Left lung (tissue), 10 donors: ENCODE measurements around the gene GALK1. TPM values are rescaled to one million over a fixed set of nuclear protein-coding genes. Genes with fewer than 3 reads are reported as not detected.

Experiments used
- ATAC-seq: fragments of 200-7000 bp; cut with Tn5 transposase; one replicate; pipeline ENCODE4 v1.9.1; 2020; ENCODE audit warnings: moderate library complexity
- DNase-seq, 4 donors: peaks; one replicate each; pipeline ENCODE4 v3.0.0-alpha.2; 2013 to 2020
- H3K27ac ChIP-seq, 2 donors: fragments of 200-600 bp; sonication (generic) in 1 of 2; one replicate each; pipeline versions ENCODE4 v1.5.0 to v1.8.0; 2020 to 2021
- H3K27me3 ChIP-seq, 2 donors: fragments of 200-600 bp; sonication (generic) in 1 of 2; one replicate each; pipeline versions ENCODE4 v1.5.0 to v1.8.0; 2020 to 2021
- H3K36me3 ChIP-seq, 2 donors: fragments of 200-600 bp; sonication (generic) in 1 of 2; one replicate each; pipeline versions ENCODE4 v1.5.0 to v1.8.0; 2020 to 2021
- H3K4me1 ChIP-seq, 2 donors: fragments of 200-600 bp; one replicate each; pipeline ENCODE4 v1.8.0; 2021
- H3K4me3 ChIP-seq, 2 donors: fragments of 200-600 bp; sonication (generic) in 1 of 2; one replicate each; pipeline versions ENCODE4 v1.5.0 to v1.8.0; 2020 to 2021; ENCODE audit warnings: mild to moderate bottlenecking in 1 of 2
- H3K9me3 ChIP-seq, 2 donors: fragments of 200-600 bp; sonication (generic) in 1 of 2; one replicate each; pipeline versions ENCODE4 v1.5.0 to v1.8.0; 2020 to 2021
- CTCF ChIP-seq, 2 donors: fragments of 200-600 bp; sonication (generic) in 1 of 2; IDR thresholded peaks; one replicate each; pipeline versions ENCODE4 v1.5.0 to v1.8.0; 2021; ENCODE audit warnings: antibody characterized with exemption in 2 of 2
- intact Hi-C, 2 donors: fragments of 100-400 bp; cut with DNase I; formaldehyde crosslinking; loops; one replicate each; pipeline versions ENCODE4 v1.11.2 to v1.14.2; 2022
- polyA plus RNA-seq, 6 donors: library from polyadenylated mRNA; unstranded; fragments of 120-200 nt; gene quantifications; one replicate each; pipeline ENCODE4 v1.2.1, GENCODE V29; 2013; ENCODE audit not compliant: insufficient read length in 6 of 6
- total RNA-seq, 2 donors: library from RNA; stranded (reverse); fragmentation: NEBNext Ultra II Directional; extraction: Animal tissue kit (Norgen Biotek cat#: 25700); gene quantifications; one replicate each; pipeline ENCODE4 v1.2.1, GENCODE V29; 2021
- donor health status: DM: no; HTN: yes; CAD: no.
- donor health status: DM: no; HTN: no; CAD: no.

Gene GALK1
- total and polyA plus RNA-seq, 8 donors, result 10.3 to 39.6 (median 16.4) TPM

DNA sequence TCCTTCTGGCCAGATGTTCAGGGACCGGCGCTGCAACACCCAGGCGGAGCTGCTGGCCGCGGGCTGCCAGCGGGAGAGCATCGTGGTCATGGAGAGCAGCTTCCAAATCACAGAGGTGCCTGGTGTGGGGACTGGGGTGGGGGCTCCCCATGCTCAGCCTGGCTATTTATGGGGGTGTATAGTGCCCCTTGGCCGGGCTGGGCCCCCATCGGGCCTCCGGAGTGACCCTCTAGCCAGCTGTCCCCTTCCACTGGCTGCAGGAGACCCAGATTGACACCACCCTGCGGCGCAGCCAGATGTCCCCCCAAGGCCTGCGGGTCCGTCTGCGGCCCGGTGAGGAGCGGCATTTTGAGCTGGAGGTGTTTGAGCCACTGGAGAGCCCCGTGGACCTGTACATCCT lies 37.6 kb downstream of the GALK1 start:
- H3K36me3 ChIP-seq, result peaks cover 0 to 8% of the 10 kb centered on the region in 2 donors
- intact Hi-C loops, result no loop called here
- no peak overlapping the region for H3K27ac ChIP-seq
- H3K4me3 ChIP-seq, result no peak overlapping the region
- DNase-seq, result no peak
- peaks cover 0 to under 1% of the 10 kb centered on the region in 2 donors for H3K27me3 ChIP-seq
- no peaks in the 10 kb centered on the region for H3K9me3 ChIP-seq
- no peak for TF ChIP-seq CTCF (IDR thresholded peaks at IDR 0.05)
- H3K4me1 ChIP-seq, result peaks cover 0 to 4% of the 10 kb centered on the region in 2 donors
- no peak for ATAC-seq

GRCh38 chr17:75725504-75725903 lies 39.5 kb downstream of the GALK1 start:
- no peak for TF ChIP-seq CTCF (IDR thresholded peaks at IDR 0.05)
- Histone ChIP-seq H3K27ac (no peak overlapping the region), H3K27me3 (peaks cover 12 to 19% of the 10 kb centered on the region in 2 donors), H3K4me1 (peaks cover 3 to 18% of the 10 kb centered on the region in 2 donors), H3K36me3 (peaks cover 0 to 8% of the 10 kb centered on the region in 2 donors), H3K4me3 (no peak overlapping the region), H3K9me3 (no peaks in the 10 kb centered on the region)
- DNase-seq, result no peak
- ATAC-seq, result no peak
- intact Hi-C loops, result no loop called here

- Histone ChIP-seq H3K27me3 (peaks cover 12 to 31% of the 10 kb centered on the region in 2 donors), H3K9me3 (no peaks in the 10 kb centered on the region), H3K36me3 (peaks cover 0 to 8% of the 10 kb centered on the region in 2 donors), H3K4me1 (peaks cover 5 to 22% of the 10 kb centered on the region in 2 donors), H3K27ac (peak overlapping the region in 1 of 2 donors; percentile 13), H3K4me3 (no peak overlapping the region)
- no peak for TF ChIP-seq CTCF (IDR thresholded peaks at IDR 0.05)
- DNase-seq, result no peak
- ATAC-seq, result no peak
- intact Hi-C loops, result no loop called here
These were observed 40.7 kb downstream of the GALK1 start for GRCh38 chr17:75724016-75725003.

DNA sequence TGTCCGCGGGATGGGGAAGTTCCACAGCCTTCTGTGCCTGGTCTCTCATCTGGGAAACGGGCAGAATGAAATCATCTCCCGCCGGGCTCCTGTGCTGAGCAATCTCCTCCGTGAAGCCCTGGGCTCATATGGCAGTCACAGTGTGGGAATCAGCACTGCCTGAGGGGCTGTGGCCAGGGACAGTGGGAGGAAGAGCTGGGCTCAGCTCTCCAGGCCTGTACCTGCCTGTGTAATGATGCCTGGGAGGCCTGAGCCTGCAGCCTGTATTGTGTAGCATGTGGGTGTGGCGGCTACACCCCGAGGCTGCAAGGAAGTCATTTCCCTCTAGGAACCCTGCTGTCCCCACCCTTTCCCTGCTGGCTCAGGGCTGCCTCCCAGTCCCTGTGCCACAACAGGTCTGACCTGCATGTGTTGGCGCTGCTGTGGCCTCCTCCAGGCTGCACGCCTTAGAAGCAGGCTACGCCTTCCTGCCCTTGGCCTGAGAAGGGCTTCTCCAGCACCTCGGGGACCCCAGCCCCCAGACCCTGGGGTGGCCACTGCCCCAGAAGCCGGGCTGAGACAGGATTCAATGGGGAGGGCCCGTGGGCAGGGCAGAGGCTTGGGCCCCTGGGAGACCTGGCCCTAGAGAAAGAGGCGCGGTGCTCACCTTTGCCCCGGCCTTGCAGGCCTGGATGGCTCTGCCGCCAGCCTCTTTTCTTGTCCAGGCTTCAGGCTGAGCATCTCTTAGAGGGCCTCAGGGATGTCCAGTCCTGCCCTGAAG lies 41.6 kb downstream of the GALK1 start:
- Histone ChIP-seq H3K4me3 (no peak overlapping the region), H3K27me3 (peaks cover 12 to 39% of the 10 kb centered on the region in 2 donors), H3K4me1 (peaks cover 5 to 22% of the 10 kb centered on the region in 2 donors), H3K36me3 (peaks cover 0 to 8% of the 10 kb centered on the region in 2 donors), H3K27ac (peak overlapping the region in 1 of 2 donors; percentile 13), H3K9me3 (no peaks in the 10 kb centered on the region)
- no peak for DNase-seq
- no peak for TF ChIP-seq CTCF (IDR thresholded peaks at IDR 0.05)
- intact Hi-C loops, result no loop called here
- no peak for ATAC-seq
